ENCODE results near the gene RPTOR.

Gene RPTOR

GRCh38 chr17:80959330-80960036, 414.8 kb downstream of the RPTOR start:
- H3K27ac ChIP-seq (ENCODE audit: low read length), result no peak overlapping the region
- H2AFZ ChIP-seq (ENCODE audit: low read depth, low read length), result no peak overlapping the region
- no peak overlapping the region for H3K4me2 ChIP-seq (ENCODE audit: low read length)
- H3K79me2 ChIP-seq (ENCODE audit: low read length), result no peaks in the 10 kb centered on the region
- no peak for TF ChIP-seq EZH2phosphoT487 (IDR thresholded peaks at IDR 0.05; ENCODE audit: low read depth)
- no peak for TF ChIP-seq CTCF (IDR thresholded peaks at IDR 0.05; ENCODE audit: low read depth, low read length)
- H4K20me1 ChIP-seq (ENCODE audit: insufficient read depth, low read length), result no peaks in the 10 kb centered on the region
- H3K4me1 ChIP-seq (ENCODE audit: low read length), result no peaks in the 10 kb centered on the region
- no peak overlapping the region for H3K9ac ChIP-seq (ENCODE audit: low read length)
- H3K9me3 ChIP-seq (ENCODE audit: insufficient read depth, low read length), result no peaks in the 10 kb centered on the region
- H3K4me3 ChIP-seq (ENCODE audit: low read length), result no peak overlapping the region
- no peaks in the 10 kb centered on the region for H3K27me3 ChIP-seq (ENCODE audit: low read depth, low read length)
- H3K36me3 ChIP-seq (replicated peaks; ENCODE audit: low read depth, low read length), result no peaks in the 10 kb centered on the region

- H3K36me3 ChIP-seq (replicated peaks; ENCODE audit: low read depth, low read length), result no peaks in the 10 kb centered on the region
- H3K4me3 ChIP-seq (ENCODE audit: low read length), result no peak overlapping the region
- no peaks in the 10 kb centered on the region for H3K4me1 ChIP-seq (ENCODE audit: low read length)
- H3K9ac ChIP-seq (ENCODE audit: low read length), result no peak overlapping the region
- no peak for TF ChIP-seq EZH2phosphoT487 (IDR thresholded peaks at IDR 0.05; ENCODE audit: low read depth)
- TF ChIP-seq CTCF (IDR thresholded peaks at IDR 0.05; ENCODE audit: low read depth, low read length), result no peak
- H3K4me2 ChIP-seq (ENCODE audit: low read length), result no peak overlapping the region
- H3K79me2 ChIP-seq (ENCODE audit: low read length), result no peaks in the 10 kb centered on the region
- H3K27me3 ChIP-seq (ENCODE audit: low read depth, low read length), result no peaks in the 10 kb centered on the region
- no peaks in the 10 kb centered on the region for H4K20me1 ChIP-seq (ENCODE audit: insufficient read depth, low read length)
- no peak overlapping the region for H2AFZ ChIP-seq (ENCODE audit: low read depth, low read length)
- H3K9me3 ChIP-seq (ENCODE audit: insufficient read depth, low read length), result no peaks in the 10 kb centered on the region
- no peak overlapping the region for H3K27ac ChIP-seq (ENCODE audit: low read length)
Observed at GRCh38 chr17:80960037-80960796, 415.6 kb downstream of the RPTOR start.

- TF ChIP-seq EZH2phosphoT487 (IDR thresholded peaks at IDR 0.05; ENCODE audit: low read depth) (no peak), CTCF (IDR thresholded peaks at IDR 0.05; ENCODE audit: low read depth, low read length) (no peak)
- H3K9me3 ChIP-seq (ENCODE audit: insufficient read depth, low read length), result no peaks in the 10 kb centered on the region
- no peak overlapping the region for H3K9ac ChIP-seq (ENCODE audit: low read length)
- H3K4me1 ChIP-seq (ENCODE audit: low read length), result no peaks in the 10 kb centered on the region
- H3K79me2 ChIP-seq (ENCODE audit: low read length), result no peaks in the 10 kb centered on the region
- H3K27me3 ChIP-seq (ENCODE audit: low read depth, low read length), result no peaks in the 10 kb centered on the region
- no peak overlapping the region for H3K4me3 ChIP-seq (ENCODE audit: low read length)
- H2AFZ ChIP-seq (ENCODE audit: low read depth, low read length), result no peak overlapping the region
- H3K36me3 ChIP-seq (replicated peaks; ENCODE audit: low read depth, low read length), result no peaks in the 10 kb centered on the region
- H3K4me2 ChIP-seq (ENCODE audit: low read length), result no peak overlapping the region
- H4K20me1 ChIP-seq (ENCODE audit: insufficient read depth, low read length), result no peaks in the 10 kb centered on the region
- H3K27ac ChIP-seq (ENCODE audit: low read length), result no peak overlapping the region
Observed at GRCh38 chr17:80960797-80961452, 416.3 kb downstream of the RPTOR start.
